IMR-90 (cell line): ENCODE data around the gene CDK11B. TPM values are rescaled to one million over a fixed set of nuclear protein-coding genes. Genes with fewer than 3 reads are reported as not detected.

Source experiments
- ATAC-seq: fragments of 200-7000 bp; cut with Tn5 transposase; 2 replicates; pipeline ENCODE4 v1.9.1; 2020; ENCODE audit warnings: low read depth, mild to moderate bottlenecking, moderate library complexity
- BruUV-seq: library from RNA; stranded (reverse); fragments of 400-500 nt; replicated peaks from 2 replicates; lab custom pipeline; 2021; lab: Mats Ljungman, UMichigan
- CTCF ChIA-PET: fragments of 300-600 bp; formaldehyde crosslinking; extraction: SDS; loops from one replicate; lab custom pipeline; 2021; ENCODE audit warnings: antibody characterized with exemption; lab: Yijun Ruan, JAX
- POLR2A ChIA-PET: fragments of 300-600 bp; sonication (Branson Sonifier 250); formaldehyde crosslinking; loops from one replicate; lab custom pipeline; 2022; ENCODE audit warnings: antibody characterized with exemption; ENCODE audit not compliant: unreplicated experiment; lab: Charles Lee
- DNase-seq: peaks from one replicate; pipeline ENCODE4 v3.0.0; 2013
- H2AFZ ChIP-seq: replicated peaks from 2 replicates; pipeline ENCODE3; 2013; ENCODE audit warnings: low read length, mild to moderate bottlenecking; ENCODE audit not compliant: poor library complexity
- H2AK5ac ChIP-seq: 2 replicates; pipeline ENCODE4 v1.6.1; 2013; ENCODE audit warnings: low read depth, low read length, inconsistent platforms
- H2AK9ac ChIP-seq: replicated peaks from 2 replicates; pipeline ENCODE3; 2013; ENCODE audit warnings: mild to moderate bottlenecking, low read depth, low read length, moderate library complexity; ENCODE audit not compliant: poor library complexity
- H2BK120ac ChIP-seq: 2 replicates; pipeline ENCODE4 v1.6.1; 2013; ENCODE audit warnings: low read depth, low read length, inconsistent platforms
- H2BK15ac ChIP-seq: 3 replicates; pipeline ENCODE4 v1.6.1; 2013; ENCODE audit warnings: low read depth, low read length, inconsistent platforms
- H2BK20ac ChIP-seq: 2 replicates; pipeline ENCODE4 v1.6.1; 2013; ENCODE audit warnings: low read depth, mild to moderate bottlenecking, inconsistent platforms, low read length, moderate library complexity
- H2BK5ac ChIP-seq: 2 replicates; pipeline ENCODE4 v1.6.1; 2013; ENCODE audit warnings: mild to moderate bottlenecking, low read depth, low read length, inconsistent platforms; ENCODE audit not compliant: poor library complexity, severe bottlenecking
- H3K14ac ChIP-seq: replicated peaks from 2 replicates; pipeline ENCODE4 v1.6.1; 2013; ENCODE audit warnings: low read depth, low read length, inconsistent platforms
- H3K18ac ChIP-seq: 2 replicates; pipeline ENCODE4 v1.6.1; 2013; ENCODE audit warnings: low read depth, low read length, control low read depth
- H3K23ac ChIP-seq: 2 replicates; pipeline ENCODE4 v1.6.1; 2013; ENCODE audit warnings: low read depth, low read length, inconsistent platforms
- H3K27ac ChIP-seq: 2 replicates; pipeline ENCODE4 v1.5.1; 2013; ENCODE audit warnings: mild to moderate bottlenecking, control low read depth, low read length; ENCODE audit not compliant: insufficient read depth
- H3K27me3 ChIP-seq: 2 replicates; pipeline ENCODE4 v1.6.1; 2013; ENCODE audit warnings: low read length; ENCODE audit not compliant: control insufficient read depth, insufficient read depth
- H3K36me3 ChIP-seq: 2 replicates; pipeline ENCODE4 v1.6.1; 2013; ENCODE audit warnings: low read length, mixed read lengths; ENCODE audit not compliant: control insufficient read depth, insufficient read depth
- H3K4ac ChIP-seq: 2 replicates; pipeline ENCODE4 v1.6.1; 2013; ENCODE audit warnings: low read depth, low read length, inconsistent platforms
- H3K4me1 ChIP-seq: 2 replicates; pipeline ENCODE4 v1.6.1; 2013; ENCODE audit warnings: low read length, mixed read lengths; ENCODE audit not compliant: control insufficient read depth, insufficient read depth
- H3K4me2 ChIP-seq: 2 replicates; pipeline ENCODE4 v1.6.1; 2013; ENCODE audit warnings: low read depth, mild to moderate bottlenecking, control low read depth, low read length, moderate library complexity
- H3K4me3 ChIP-seq: 2 replicates; pipeline ENCODE4 v1.5.1; 2013; ENCODE audit warnings: low read depth, mild to moderate bottlenecking, control low read depth, low read length, moderate library complexity; ENCODE audit not compliant: insufficient read depth
- H3K56ac ChIP-seq: 2 replicates; pipeline ENCODE4 v1.6.1; 2013; ENCODE audit warnings: low read length, inconsistent platforms; ENCODE audit not compliant: insufficient read depth; ENCODE audit errors: extremely low read depth
- H3K79me1 ChIP-seq, 2 experiments: 2 replicates each; pipeline ENCODE4 v1.6.1; 2013; ENCODE audit warnings: low read length in 2 of 2, inconsistent platforms in 1 of 2, low read depth in 1 of 2
- H3K9ac ChIP-seq: 2 replicates; pipeline ENCODE4 v1.6.1; 2013; ENCODE audit warnings: low read depth, low read length, control low read depth
- H3K9me1 ChIP-seq: 2 replicates; pipeline ENCODE4 v1.6.1; 2013; ENCODE audit warnings: low read length, inconsistent platforms; ENCODE audit not compliant: insufficient read depth
- H3K9me3 ChIP-seq: 2 replicates; pipeline ENCODE4 v1.6.1; 2013; ENCODE audit warnings: low read length; ENCODE audit not compliant: control insufficient read depth, insufficient read depth
- H4K20me1 ChIP-seq: 2 replicates; pipeline ENCODE4 v1.6.1; 2013; ENCODE audit warnings: low read length, inconsistent platforms; ENCODE audit not compliant: insufficient read depth
- H4K5ac ChIP-seq: 2 replicates; pipeline ENCODE4 v1.6.1; 2013; ENCODE audit warnings: mild to moderate bottlenecking, low read depth, low read length, control low read depth
- H4K8ac ChIP-seq, 2 experiments: 2 replicates each; pipeline ENCODE4 v1.6.1; 2013; ENCODE audit warnings: low read depth in 2 of 2, low read length in 2 of 2, control low read depth in 1 of 2, inconsistent platforms in 1 of 2
- H4K91ac ChIP-seq: 2 replicates; pipeline ENCODE4 v1.6.1; 2013; ENCODE audit warnings: low read depth, low read length, inconsistent platforms; ENCODE audit not compliant: insufficient read depth
- BHLHE40 ChIP-seq: fragments of 150-350 bp; IDR thresholded peaks from 2 replicates; pipeline ENCODE4 v1.6.1; 2016; ENCODE audit warnings: mild to moderate bottlenecking, low read depth, low read length
- CEBPB ChIP-seq: IDR thresholded peaks from 2 replicates; pipeline ENCODE4 v1.6.1; 2012; ENCODE audit warnings: low read depth, low read length, improper control_type of control experiment
- CHD1 ChIP-seq: IDR thresholded peaks from 2 replicates; pipeline ENCODE4 v1.6.1; 2012; ENCODE audit warnings: low read depth, low read length, improper control_type of control experiment
- FOS ChIP-seq: fragments of 150-350 bp; IDR thresholded peaks from 2 replicates; pipeline ENCODE4 v1.6.1; 2016; ENCODE audit warnings: low read depth, low read length
- MAFK ChIP-seq: IDR thresholded peaks from 2 replicates; pipeline ENCODE4 v1.6.1; 2012; ENCODE audit warnings: low read depth, low read length, improper control_type of control experiment
- MAZ ChIP-seq: IDR thresholded peaks from 2 replicates; pipeline ENCODE4 v1.6.1; 2012; ENCODE audit warnings: low read depth, mild to moderate bottlenecking, low read length, improper control_type of control experiment, moderate library complexity, borderline replicate concordance
- MXI1 ChIP-seq: IDR thresholded peaks from 2 replicates; pipeline ENCODE4 v1.6.1; 2012; ENCODE audit warnings: low read depth, mild to moderate bottlenecking, low read length, moderate library complexity, borderline replicate concordance
- NFE2L2 ChIP-seq: fragments of 150-350 bp; IDR thresholded peaks from 2 replicates; pipeline ENCODE4 v1.6.1; 2016; ENCODE audit warnings: low read depth, mild to moderate bottlenecking, low read length
- RAD21 ChIP-seq: IDR thresholded peaks from 2 replicates; pipeline ENCODE4 v1.6.1; 2012; ENCODE audit warnings: low read length, improper control_type of control experiment
- RCOR1 ChIP-seq: IDR thresholded peaks from 2 replicates; pipeline ENCODE4 v1.6.1; 2012; ENCODE audit warnings: mild to moderate bottlenecking, low read length, improper control_type of control experiment; ENCODE audit not compliant: insufficient replicate concordance
- RFX5 ChIP-seq: IDR thresholded peaks from 2 replicates; pipeline ENCODE4 v1.8.0; 2012; ENCODE audit warnings: low read depth, mild to moderate bottlenecking, low read length, moderate library complexity
- SMC3 ChIP-seq: fragments of 150-350 bp; IDR thresholded peaks from 2 replicates; pipeline ENCODE4 v1.6.1; 2016; ENCODE audit warnings: low read depth, mild to moderate bottlenecking, antibody characterized with exemption, low read length, moderate library complexity
- USF2 ChIP-seq: fragments of 150-350 bp; IDR thresholded peaks from 2 replicates; pipeline ENCODE4 v1.6.1; 2017; ENCODE audit warnings: mild to moderate bottlenecking, antibody characterized with exemption, low read length, low read depth
- WGBS, 2 experiments: methylation state at CpG; one replicate each; pipeline versions ENCODE4 v1.1.5 to v1.1.7; 2013; ENCODE audit warnings: missing lambda C conversion rate in 2 of 2; ENCODE audit not compliant: insufficient read length in 1 of 2; ENCODE audit errors: extremely low coverage in 2 of 2; 5-methylcytosine and 5-hydroxymethylcytosine counted together
- dilution Hi-C: fragments of 300-500 bp; cut with HindIII; formaldehyde crosslinking; loops from one replicate; pipeline ENCODE4 v1.14.3; 2018; ENCODE audit warnings: low sequenced_read_pairs; ENCODE audit not compliant: unreplicated experiment
- in situ Hi-C: fragments of 300-500 bp; cut with MboI; formaldehyde crosslinking; loops from 3 replicates; pipeline ENCODE4 v1.14.3; 2019; ENCODE audit warnings: low sequenced_read_pairs, inconsistent platforms, mixed read lengths
- intact Hi-C: fragments of 100-400 bp; cut with micrococcal nuclease; formaldehyde crosslinking; loops from 2 replicates; pipeline ENCODE4 v1.10.0; 2022
- polyA plus RNA-seq, 3 experiments: library from polyadenylated mRNA; depleted of rRNA; stranded (reverse); fragments of >200 nt; gene quantifications; 2 replicates each; pipeline ENCODE4 v1.2.3, GENCODE V29; 2012; ENCODE audit warnings: low replicate concordance in 1 of 3
- total RNA-seq: library from RNA; depleted of rRNA; stranded (reverse); fragments of >200 nt; gene quantifications from 2 replicates; pipeline ENCODE4 v1.2.3, GENCODE V29; 2012
- TF ChIP-seq, protein P1 (sequence below): fragments of 150-350 bp; IDR thresholded peaks from 2 replicates; pipeline ENCODE4 v1.6.1; 2016; ENCODE audit warnings: low read depth, mild to moderate bottlenecking, low read length, moderate library complexity, borderline replicate concordance

The CDK11B gene
- total and polyA plus RNA-seq, 2 of the 4 experiments (the other 2 are of a cell fraction): 8.2 to 19.1 TPM

DNA sequence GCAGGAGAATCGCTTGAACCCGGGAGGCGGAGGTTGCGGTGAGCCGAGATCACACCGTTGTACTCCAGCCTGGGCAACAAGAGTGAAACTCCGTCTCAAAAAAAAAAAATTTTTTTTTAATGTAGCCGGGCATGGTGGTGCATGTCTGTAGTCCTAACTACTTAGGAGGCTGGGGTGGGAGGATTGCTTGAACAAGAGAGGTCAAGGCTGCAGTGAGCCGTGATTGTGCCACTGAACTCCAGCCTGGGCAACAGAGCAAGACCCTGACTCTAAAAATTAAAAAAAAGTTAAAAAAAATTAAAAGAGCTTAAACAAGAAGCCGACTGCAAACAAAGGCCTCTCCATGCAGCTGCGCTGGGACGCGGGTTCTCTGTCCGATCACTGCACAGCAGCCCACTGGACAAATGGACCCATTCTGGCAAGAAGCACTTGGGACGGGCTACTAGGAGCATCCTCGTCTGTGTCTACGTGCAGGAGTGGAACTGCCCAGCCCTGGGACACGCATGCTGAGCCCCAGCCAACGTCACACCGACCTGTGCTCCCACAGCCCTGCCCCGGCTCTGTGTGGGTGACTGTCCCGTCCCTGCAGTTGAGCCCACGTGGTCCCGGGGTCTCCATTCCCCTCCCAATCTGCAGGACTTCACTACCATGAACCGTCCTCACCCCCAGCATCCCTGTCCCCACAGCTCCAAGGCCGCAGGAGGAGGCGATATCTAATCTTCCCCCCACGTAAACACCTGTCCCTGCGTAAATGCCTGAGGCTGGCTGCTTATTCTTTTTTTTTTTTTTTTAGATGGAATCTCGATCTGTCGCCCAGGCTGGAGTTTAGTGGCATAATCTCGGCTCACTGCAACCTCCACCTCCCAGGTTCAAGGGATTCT lies 21.5 kb upstream of the CDK11B start:
- Histone ChIP-seq H3K4me3 (no peak overlapping the region), H2BK5ac (no peak overlapping the region), H4K91ac (no peak overlapping the region), H2AK9ac (no peak overlapping the region), H3K27ac (no peak overlapping the region), H4K5ac (no peak overlapping the region), H2BK20ac (no peak overlapping the region), H3K9me3 (no peaks in the 10 kb centered on the region), H3K23ac (no peak overlapping the region), H3K9ac (no peak overlapping the region), H3K4ac (no peak overlapping the region), H4K20me1 (peaks cover 39% of the 10 kb centered on the region), H4K8ac (no peak overlapping the region), H3K18ac (no peak overlapping the region), H3K4me2 (no peak overlapping the region), H3K27me3 (no peaks in the 10 kb centered on the region), H3K79me1 (peaks cover 18 to 60% of the 10 kb centered on the region in 2 experiments), H2BK15ac (no peak overlapping the region), H2AFZ (no peak overlapping the region), H3K9me1 (peaks cover 9% of the 10 kb centered on the region; the same call in 1 of the 2 replicates), H3K56ac (no peak overlapping the region), H2BK120ac (no peak overlapping the region), H2AK5ac (no peak overlapping the region), H3K4me1 (peaks cover 2% of the 10 kb centered on the region; the same call in 1 of the 2 replicates), H3K14ac (no peak overlapping the region), H3K36me3 (peaks cover 21% of the 10 kb centered on the region)
- dilution Hi-C loops: no loop called here
- intact Hi-C loops: no loop called here
- no TSS peak for BruUV-seq
- 96% methylated on average over 16 of the region's 32 CpGs; no CpG with 5 or more reads in 1 of the 2 experiments for WGBS, 2 experiments
- in situ Hi-C loops: no loop called here
- ChIA-PET POLR2A (no interaction called here), CTCF (interaction anchor here (0.7 kb wide), 1 partner anchor 391 kb away, joined by 6 read pairs; no protein-coding TSS in a partner anchor)
- TF ChIP-seq MAZ (no peak), RCOR1 (no peak), CEBPB (no peak), MAFK (no peak), SMC3 (no peak), RFX5 (no peak), MXI1 (no peak), NFE2L2 (no peak), FOS (no peak), RAD21 (no peak), CHD1 (no peak), USF2 (no peak), BHLHE40 (no peak)
- TF ChIP-seq, protein P1, sequence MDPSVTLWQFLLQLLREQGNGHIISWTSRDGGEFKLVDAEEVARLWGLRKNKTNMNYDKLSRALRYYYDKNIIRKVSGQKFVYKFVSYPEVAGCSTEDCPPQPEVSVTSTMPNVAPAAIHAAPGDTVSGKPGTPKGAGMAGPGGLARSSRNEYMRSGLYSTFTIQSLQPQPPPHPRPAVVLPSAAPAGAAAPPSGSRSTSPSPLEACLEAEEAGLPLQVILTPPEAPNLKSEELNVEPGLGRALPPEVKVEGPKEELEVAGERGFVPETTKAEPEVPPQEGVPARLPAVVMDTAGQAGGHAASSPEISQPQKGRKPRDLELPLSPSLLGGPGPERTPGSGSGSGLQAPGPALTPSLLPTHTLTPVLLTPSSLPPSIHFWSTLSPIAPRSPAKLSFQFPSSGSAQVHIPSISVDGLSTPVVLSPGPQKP: no peak
- DNase-seq (no peak), ATAC-seq (no peak)
